ENCODE measurements around the gene SH2D4B.

The SH2D4B gene

DNA sequence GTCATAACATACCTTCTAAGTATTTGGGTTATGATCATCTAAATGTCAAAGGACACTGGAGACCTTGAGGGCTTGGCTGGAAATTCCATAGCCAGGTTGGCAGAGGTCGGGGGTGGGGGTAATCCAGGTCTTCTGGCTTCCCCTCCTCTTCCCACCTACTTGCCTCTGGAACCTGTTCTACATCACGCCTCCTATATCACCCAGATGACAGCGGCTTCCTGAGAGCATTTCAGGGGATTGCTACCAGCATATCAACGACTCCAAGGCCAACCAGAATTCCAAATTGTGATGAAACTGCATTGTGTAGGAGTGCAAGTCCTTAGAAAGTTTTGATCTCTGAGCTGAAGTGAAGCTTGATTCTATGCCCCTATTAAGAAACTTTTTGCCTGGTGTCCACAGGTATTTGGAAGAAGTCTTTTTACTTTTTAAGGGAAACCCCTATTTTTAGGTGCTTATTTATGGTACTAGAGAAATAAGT is 95.7 kb downstream of the SH2D4B start:
- DNase-seq (ENCODE audit: low spot score) = no peak

GRCh38 chr10:80633910-80634309 is 96.2 kb downstream of the SH2D4B start:
- no peak for DNase-seq (ENCODE audit: low spot score)

GRCh38 chr10:80642661-80643060 is 105.0 kb downstream of the SH2D4B start:
- no peak for DNase-seq (ENCODE audit: low spot score)

GRCh38 chr10:80646366-80646765 is 108.7 kb downstream of the SH2D4B start:
- DNase-seq (ENCODE audit: low spot score) = no peak

DNA sequence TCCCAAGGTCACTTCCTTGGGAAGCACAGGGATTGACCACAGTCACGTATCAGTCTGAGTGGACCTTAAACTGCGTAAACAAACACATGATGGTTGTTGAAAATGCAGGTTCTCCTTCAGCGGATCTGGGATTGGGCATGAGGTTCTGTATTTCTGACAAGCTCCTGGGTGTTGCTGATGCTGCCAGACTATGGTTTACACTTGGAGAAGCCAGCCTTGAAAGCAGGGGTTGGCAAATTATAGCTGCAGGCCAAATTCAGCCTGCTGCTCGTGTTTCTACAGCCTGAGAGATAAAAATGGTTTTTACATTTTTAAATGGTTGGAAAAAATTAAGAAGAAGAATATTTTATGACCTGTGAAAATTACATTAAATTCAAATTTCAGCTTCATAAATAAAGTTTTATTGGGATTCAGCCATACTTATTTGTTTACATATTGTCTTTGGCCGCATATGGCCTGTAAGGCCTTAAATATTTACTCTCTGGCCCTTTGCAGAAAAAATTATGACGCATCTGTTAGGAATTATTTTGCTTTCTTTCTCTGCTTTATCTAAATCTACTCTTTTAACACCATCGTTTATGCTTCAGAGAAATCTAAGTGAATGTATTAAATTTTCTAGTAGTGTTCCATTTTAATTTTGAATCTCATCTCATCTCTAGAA is 109.6 kb downstream of the SH2D4B start:
- no peak for DNase-seq (ENCODE audit: low spot score)

- no peak for DNase-seq (ENCODE audit: low spot score)
Measured at GRCh38 chr10:80648106-80648505, 110.4 kb downstream of the SH2D4B start.

- no peak for DNase-seq (ENCODE audit: low spot score)
Measured at GRCh38 chr10:80649183-80649582, 111.5 kb downstream of the SH2D4B start.

DNA sequence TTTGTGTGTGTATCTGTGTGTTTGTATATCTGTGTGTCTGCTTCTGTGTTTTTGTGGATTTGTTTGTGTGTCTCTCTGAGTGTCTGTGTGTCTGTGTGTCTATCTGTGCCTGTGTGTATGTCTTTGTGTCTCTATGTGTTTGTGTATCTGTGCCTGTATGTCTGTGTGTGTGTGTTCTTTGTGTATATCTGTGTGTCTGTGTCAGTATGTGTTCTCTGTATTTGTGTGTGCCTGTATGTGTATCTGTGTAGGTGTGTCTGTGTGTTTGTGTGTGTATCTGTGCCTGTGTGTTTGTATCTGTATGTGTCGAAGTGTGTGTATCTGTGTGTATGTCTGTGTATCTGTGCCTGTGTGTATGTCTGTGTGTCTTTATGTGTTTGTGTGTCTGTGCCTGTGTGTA is 118.2 kb downstream of the SH2D4B start:
- no peak for DNase-seq (ENCODE audit: low spot score)

DNA sequence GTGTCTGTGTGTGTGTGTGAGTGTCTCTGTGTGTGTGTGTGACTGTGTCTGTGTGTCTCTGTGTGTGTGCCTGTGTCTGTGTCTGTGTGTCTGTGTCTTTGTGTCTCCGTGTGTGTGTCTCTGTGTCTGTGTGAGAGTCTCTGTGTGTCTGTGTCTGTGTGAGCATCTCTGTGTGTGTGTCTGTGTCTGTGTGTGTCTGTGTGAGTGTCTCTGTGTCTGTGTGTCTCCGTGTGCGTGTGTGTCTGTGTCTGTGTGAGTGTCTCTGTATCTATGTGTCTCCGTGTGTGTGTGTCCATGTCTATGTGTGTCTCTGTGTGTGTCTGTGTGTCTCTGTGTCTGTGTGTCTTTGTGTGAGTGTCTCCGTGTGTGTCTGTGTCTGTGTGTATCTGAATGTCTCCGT is 120.4 kb downstream of the SH2D4B start:
- DNase-seq (ENCODE audit: low spot score) = no peak

DNA sequence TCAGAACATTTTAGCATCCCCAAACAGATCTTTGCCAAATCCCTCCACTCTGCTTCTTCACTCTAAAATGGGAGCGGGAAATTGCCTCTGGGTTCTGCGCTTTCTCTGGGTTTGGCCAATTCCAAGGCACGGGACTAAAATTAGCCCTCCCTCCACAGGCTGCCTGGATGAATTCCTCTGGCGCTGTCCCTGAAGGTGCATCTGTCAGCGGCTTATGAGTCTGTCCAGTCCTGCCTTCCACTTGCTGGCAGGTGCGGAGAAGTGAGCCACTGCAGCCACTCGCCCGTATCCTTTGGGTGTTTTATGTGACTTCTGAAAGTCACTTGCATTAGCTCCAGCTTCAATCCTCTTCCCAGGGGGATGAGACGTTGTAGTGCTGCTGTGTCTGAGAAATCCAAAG is 121.6 kb downstream of the SH2D4B start:
- peak; percentile 15 for DNase-seq (ENCODE audit: low spot score)

DNA sequence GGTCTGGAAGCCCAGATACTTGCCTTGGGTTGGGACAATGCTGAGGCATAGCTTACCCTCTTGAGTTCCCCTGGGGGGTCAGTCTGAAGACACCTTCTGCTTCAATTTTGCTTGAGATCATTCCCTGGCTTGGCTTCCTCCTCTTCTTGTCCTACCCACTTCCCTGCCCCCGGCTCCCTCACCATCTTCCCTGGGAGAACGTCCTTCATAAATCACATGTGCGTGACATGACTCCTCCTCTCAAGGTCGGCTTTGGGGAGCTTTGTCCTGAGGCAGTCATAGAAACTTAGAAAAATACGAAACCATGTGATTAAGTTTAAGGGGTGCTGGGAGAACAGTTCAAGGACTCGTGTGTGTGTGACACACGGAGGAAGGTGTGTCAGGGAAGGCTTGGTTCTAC is 122.6 kb downstream of the SH2D4B start:
- no peak for DNase-seq (ENCODE audit: low spot score)

DNA sequence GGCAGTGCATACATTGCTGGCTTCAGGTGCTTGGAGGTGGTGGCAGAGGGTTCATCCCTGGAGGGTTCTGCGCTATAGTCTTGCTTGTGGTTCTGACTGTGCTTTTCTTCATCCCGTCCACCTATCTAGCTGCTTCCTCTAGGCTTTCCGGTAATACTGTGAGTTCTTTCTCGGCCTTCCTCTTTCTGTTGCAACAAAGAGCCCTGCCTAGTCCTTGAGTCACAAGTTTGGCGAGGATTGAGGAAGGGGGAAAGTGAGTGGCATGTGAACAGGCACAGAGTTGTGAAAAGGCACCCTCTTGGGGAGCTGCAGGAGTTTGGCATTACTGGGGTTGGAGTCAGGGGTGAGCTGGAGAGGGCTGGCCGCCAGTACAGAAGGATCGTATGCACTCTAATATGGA is 123.0 kb downstream of the SH2D4B start:
- DNase-seq (ENCODE audit: low spot score) = no peak

GRCh38 chr10:80661526-80661925 is 123.8 kb downstream of the SH2D4B start:
- no peak for DNase-seq (ENCODE audit: low spot score)

DNA sequence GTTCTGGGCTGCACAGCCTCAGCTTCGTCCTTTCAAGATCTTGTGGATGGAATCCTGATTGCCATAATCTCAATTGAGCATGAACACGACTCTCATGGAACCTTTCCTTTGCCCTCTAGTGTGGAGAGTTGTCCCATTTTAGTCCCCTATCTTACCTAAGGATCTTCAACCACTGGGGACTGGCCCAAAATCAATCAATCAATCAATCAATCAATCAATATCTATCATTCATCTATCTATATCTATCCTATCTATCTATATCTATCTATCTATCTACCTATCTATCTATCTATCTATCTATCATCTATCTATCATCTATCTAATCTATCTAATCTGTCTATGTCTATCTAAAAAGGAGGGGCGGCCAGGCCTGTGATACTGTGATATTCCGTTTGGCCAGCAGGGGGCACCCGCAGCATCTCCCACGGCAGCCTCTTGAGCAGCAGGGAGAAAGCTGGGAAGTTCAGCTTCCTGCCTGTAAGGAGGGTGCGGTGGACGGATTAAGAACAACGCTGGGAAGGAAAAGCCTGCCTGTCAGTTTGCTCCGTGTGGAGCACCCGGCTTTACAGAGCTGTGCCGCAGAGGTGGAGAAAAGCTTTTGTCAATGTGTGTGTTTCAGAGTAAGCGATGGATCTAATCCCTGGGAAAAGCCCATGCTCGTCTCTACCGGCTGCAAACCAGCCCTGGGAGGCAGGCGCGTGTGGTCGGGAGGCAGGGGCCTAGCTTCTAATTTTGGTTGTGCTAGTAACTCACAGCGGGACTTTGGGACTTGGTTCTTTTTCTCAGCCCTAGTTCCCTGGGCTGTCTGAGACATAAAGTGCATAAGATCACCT is 124.9 kb downstream of the SH2D4B start:
- DNase-seq (ENCODE audit: low spot score) = peak; percentile 77

- peak; percentile 41 for DNase-seq (ENCODE audit: low spot score)
Measured at GRCh38 chr10:80664071-80664680, 126.5 kb downstream of the SH2D4B start.

DNA sequence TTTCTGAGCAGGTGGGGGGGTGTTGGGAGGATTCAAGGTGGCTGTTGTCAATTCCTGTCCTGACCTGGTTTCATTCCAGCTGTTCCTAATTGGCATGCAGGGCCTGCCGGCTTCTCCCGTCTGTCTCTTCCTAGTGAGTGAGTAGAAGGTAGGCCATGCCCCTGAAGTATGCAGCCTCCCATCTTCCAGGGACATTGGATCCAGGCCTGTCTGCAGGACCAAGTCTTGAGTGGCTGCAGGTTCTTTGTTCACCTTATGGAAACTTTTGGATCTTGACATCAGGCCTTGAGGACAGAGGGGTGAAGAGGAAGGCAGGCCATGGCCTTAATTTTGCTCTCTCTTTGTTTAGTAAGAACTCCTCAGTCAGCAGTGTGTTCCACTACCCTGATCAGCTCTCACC is 131.8 kb downstream of the SH2D4B start:
- DNase-seq (ENCODE audit: low spot score) = no peak

GRCh38 chr10:80670774-80671173 is 133.1 kb downstream of the SH2D4B start:
- no peak for DNase-seq (ENCODE audit: low spot score)

- DNase-seq (ENCODE audit: low spot score) = no peak
Measured at GRCh38 chr10:80671847-80672246, 134.1 kb downstream of the SH2D4B start.

DNA sequence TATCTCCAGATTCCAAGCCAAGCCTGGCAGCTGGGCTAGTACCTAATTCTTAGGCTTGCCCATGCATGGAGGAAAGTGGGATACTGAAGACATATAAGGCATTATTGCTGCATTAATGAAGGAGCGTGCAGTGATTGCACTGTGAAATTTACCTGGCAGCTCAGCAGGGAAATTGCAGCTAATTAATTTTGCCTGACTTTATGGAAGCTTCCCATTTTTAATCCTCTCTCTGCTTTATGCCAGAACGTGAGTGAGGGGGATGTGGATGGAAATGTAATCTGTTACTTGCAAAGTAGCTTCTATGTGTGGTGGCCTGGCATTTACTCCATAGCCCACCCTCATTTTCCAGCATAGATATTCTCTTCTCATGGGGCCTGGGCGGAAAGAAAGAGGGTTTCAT is 134.9 kb downstream of the SH2D4B start:
- DNase-seq (ENCODE audit: low spot score) = no peak

- no peak for DNase-seq (ENCODE audit: low spot score)
Measured at GRCh38 chr10:80674809-80675208, 137.1 kb downstream of the SH2D4B start.

GRCh38 chr10:80681142-80681541 is 143.4 kb downstream of the SH2D4B start:
- no peak for DNase-seq (ENCODE audit: low spot score)

- peak; percentile 50 for DNase-seq (ENCODE audit: low spot score)
Measured at GRCh38 chr10:80684259-80684658, 146.6 kb downstream of the SH2D4B start.

GRCh38 chr10:80685355-80685754 is 147.7 kb downstream of the SH2D4B start:
- DNase-seq (ENCODE audit: low spot score) = no peak

Measured in SK-N-DZ (cell line).